ENCODE results near the gene CCDC85A.

Gene CCDC85A

DNA sequence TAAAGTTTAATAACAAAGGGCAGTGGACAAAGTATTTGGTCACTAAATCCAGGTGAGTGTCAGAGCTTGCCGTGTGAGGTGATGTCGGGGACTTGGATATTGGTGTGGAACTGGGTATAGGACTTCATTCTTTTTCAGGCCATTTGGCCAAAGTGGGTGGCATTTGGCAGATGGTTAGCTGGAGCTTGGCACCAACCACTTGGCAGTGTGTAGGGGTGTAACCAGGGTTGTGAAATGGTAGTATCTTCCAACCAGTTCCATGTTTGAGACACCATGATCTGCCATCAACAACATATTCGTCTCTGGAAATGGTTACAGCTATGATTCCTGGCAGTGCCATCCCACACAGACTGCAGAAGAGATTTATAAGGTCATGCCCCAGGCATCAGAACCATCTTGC, 113.9 kb downstream of the CCDC85A start:
- TF ChIP-seq, protein P1, sequence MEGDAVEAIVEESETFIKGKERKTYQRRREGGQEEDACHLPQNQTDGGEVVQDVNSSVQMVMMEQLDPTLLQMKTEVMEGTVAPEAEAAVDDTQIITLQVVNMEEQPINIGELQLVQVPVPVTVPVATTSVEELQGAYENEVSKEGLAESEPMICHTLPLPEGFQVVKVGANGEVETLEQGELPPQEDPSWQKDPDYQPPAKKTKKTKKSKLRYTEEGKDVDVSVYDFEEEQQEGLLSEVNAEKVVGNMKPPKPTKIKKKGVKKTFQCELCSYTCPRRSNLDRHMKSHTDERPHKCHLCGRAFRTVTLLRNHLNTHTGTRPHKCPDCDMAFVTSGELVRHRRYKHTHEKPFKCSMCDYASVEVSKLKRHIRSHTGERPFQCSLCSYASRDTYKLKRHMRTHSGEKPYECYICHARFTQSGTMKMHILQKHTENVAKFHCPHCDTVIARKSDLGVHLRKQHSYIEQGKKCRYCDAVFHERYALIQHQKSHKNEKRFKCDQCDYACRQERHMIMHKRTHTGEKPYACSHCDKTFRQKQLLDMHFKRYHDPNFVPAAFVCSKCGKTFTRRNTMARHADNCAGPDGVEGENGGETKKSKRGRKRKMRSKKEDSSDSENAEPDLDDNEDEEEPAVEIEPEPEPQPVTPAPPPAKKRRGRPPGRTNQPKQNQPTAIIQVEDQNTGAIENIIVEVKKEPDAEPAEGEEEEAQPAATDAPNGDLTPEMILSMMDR (conservative IDR thresholded peaks at IDR 0.05): no peak
- no peak overlapping the region for H3K27ac ChIP-seq

DNA sequence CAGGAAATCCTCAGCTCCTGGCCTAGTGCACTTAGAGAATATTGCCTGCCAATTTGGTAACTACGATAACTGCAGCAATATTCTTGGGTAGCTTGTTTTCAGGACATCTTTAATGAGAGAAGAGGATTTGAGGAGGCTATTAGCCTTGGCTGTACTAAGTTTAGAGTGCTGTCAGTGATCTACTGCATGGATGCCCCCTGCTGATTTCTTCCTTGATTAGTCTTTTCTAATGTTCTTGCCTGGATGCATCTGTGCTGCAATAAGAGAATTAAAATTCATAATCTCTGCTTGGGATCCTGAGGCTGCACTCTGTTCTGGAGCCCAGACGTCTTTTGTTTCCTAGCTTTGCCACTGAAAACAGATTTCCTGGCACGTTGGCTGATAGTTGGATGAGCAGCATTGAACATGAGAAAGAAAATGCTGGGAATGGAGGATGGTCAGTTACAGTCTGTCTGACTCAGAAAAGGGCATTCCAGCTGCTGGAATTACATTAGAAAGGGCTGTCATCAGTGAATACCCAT, 115.4 kb downstream of the CCDC85A start:
- TF ChIP-seq, protein P1 (conservative IDR thresholded peaks at IDR 0.05): no peak
- H3K27ac ChIP-seq: no peak overlapping the region

DNA sequence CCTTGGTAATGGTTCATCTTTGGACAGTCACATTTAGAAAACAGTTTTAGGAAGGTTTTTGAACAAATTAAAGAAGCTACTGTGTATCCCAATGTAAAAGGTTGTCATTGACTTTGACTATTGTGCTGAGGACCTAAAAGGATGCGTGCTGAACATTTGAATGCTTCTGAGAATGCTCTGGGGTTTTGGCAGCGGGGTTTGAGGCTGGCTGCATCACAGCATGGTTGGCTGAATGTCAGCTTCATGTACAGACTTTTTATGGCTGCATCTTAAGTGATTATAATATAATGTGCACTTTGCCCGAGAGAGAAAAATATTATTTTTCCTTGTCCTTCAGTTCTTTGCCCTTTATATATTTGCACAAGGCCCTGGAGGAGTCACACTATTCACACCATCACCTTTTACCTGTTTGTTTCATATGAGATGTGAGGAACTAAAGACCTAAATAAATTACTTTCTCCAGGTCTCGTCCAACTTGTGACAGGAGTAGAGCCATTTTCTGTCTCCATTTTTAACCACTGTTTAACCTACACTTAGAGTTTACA, 125.9 kb downstream of the CCDC85A start:
- TF ChIP-seq, protein P1 (conservative IDR thresholded peaks at IDR 0.05): no peak
- H3K27ac ChIP-seq: no peak overlapping the region

DNA sequence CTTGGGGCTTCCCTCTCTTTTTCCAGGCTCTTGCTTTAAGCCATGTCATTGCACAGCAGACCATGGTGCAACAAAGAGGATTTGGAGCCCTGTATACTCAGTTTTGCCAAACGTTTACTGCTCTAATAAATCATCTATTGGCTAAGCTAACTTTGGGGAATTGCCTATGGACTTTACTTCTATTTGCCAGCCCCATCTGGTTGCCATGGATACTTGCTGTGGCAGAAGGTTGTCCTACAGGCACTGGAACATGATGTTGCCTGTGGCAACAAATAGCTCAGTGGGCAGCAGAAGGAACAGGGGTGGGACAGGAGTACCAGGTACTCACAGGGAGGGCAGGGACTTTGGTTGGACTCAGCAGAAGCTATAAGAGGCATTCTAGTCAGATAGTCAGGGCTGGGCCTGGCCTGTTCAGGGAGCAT, 129.7 kb downstream of the CCDC85A start:
- TF ChIP-seq, protein P1 (conservative IDR thresholded peaks at IDR 0.05): no peak
- H3K27ac ChIP-seq: no peak overlapping the region

DNA sequence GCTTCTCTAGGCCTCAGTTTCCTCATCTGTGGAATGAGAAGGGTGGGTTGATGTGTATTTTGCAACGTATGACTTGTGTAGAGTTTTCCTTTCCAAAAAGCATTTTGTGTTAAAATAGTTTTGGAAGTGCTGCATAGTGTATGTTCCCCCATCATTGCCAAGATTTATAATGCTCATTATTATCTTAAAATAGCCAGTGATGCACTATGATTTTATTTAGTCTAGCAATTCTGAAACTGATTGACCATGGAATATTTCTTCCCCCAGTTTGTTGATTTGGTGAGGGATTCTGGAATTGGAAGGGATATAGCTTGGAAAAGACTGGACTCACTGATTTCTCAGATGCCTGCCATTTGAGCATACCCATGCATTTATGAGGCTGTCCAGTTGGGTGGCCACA, 130.6 kb downstream of the CCDC85A start:
- H3K27ac ChIP-seq: no peak overlapping the region
- TF ChIP-seq, protein P1 (conservative IDR thresholded peaks at IDR 0.05): no peak

DNA sequence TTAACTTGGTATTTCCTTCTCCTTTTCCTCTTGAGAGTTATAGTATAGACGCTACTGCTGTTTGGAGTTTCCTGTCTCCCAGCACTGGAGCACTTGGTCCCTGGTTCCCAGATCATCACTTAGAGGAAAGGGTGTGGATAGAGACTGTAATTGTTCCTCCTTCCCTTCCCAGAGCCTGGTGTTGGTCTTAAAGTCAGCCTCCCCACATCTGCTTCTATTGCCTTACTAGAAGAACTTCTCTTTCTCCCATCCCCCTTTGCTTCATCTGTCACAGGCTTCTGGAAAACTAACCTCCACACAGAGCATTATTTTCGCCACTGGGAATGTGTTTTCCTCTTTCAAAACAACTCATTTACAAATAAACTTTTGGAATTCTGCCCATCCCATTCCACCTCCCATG, 131.0 kb downstream of the CCDC85A start:
- no peak overlapping the region for H3K27ac ChIP-seq
- TF ChIP-seq, protein P1 (conservative IDR thresholded peaks at IDR 0.05): no peak

DNA sequence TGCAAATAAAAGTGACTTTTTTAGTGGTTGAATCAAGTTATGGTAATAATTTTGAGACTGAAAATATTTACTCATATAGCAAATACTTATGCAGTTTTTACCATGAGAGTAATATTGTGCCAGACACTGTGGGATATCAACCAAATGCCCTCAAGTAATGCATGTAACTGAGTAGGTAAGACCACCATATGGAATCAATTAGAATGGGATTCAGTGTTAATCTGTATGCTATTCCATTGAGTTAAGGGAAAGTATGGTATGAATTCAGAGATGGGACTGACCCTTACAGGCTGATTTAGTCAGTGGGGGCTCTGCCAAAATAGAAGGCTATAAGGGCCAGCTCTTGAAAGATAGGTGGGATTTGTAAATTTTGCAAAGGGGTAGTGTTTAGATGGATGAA, 131.6 kb downstream of the CCDC85A start:
- TF ChIP-seq, protein P1 (conservative IDR thresholded peaks at IDR 0.05): no peak
- H3K27ac ChIP-seq: no peak overlapping the region

Measured in VCaP (cell line).